Tibial nerve (tissue), 3 donors: Measurements from ENCODE around the gene EDN1.

Source experiments
- CTCF ChIP-seq, 5 experiments: fragments of 200-600 bp in 3 of 5; fragments of 450-650 bp in 2 of 5; sonication (generic) in 3 of 5; IDR thresholded peaks; one replicate each; pipeline ENCODE4 v1.5.1; 2016 to 2019; ENCODE audit warnings: antibody characterized with exemption in 5 of 5, mild to moderate bottlenecking in 3 of 5, moderate library complexity in 2 of 5
- POLR2A ChIP-seq, 2 donors: fragments of 450-650 bp; IDR thresholded peaks; one replicate each; pipeline ENCODE4 v1.6.1; 2017; ENCODE audit warnings: antibody characterized with exemption in 2 of 2, mild to moderate bottlenecking in 2 of 2, moderate library complexity in 2 of 2

- no peak for TF ChIP-seq CTCF (IDR thresholded peaks at IDR 0.05)
- no peak for TF ChIP-seq POLR2A (IDR thresholded peaks at IDR 0.05)
Measured at GRCh38 chr6:12327988-12328387, 37.8 kb downstream of the EDN1 start.
